ENCODE measurements around the gene ARSB. TPM values are rescaled to one million over a fixed set of nuclear protein-coding genes. Genes with fewer than 3 reads are reported as not detected.

ARSB gene
- total and polyA plus RNA-seq, 2 donors (not counting 1 experiment from before 2014, with no cell fraction given), result 4.6 to 9.8 TPM

- peaks cover 6% of the 10 kb centered on the region for H3K9me3 Mint-ChIP-seq (ENCODE audit: insufficient read depth)
- Histone ChIP-seq H3K79me2 (ENCODE audit: control insufficient read depth, insufficient read depth, low read length) (no peaks in the 10 kb centered on the region), H3K4me2 (replicated peaks; ENCODE audit: low read depth, low read length, poor library complexity, severe bottlenecking) (no peak overlapping the region), H3K4me3 (ENCODE audit: control extremely low read depth in 1 of 5, extremely low read depth in 1 of 5, insufficient read depth in 1 of 5, low read depth in 2 of 5, low read length in 4 of 5) (no peak overlapping the region), H4K20me1 (ENCODE audit: control insufficient read depth, insufficient read depth, low read length, poor library complexity, severe bottlenecking) (no peaks in the 10 kb centered on the region), H3K36me3 (replicated peaks in 1 of 2; ENCODE audit: control extremely low read depth in 1 of 2, control insufficient read depth in 1 of 2, extremely low read depth in 1 of 2, insufficient read depth in 2 of 2, low read length in 1 of 2) (no peaks in the 10 kb centered on the region), H3K27ac (ENCODE audit: low read length in 2 of 2) (no peak overlapping the region), H2AFZ (ENCODE audit: insufficient read depth, low read depth, low read length, poor library complexity, severe bottlenecking) (no peak overlapping the region), H3K27me3 (replicated peaks in 1 of 4; ENCODE audit: control extremely low read depth in 1 of 4, control insufficient read depth in 3 of 4, insufficient read depth in 4 of 4, low read length in 3 of 4) (no peaks in the 10 kb centered on the region), H3K4me1 (ENCODE audit: control insufficient read depth in 2 of 2, insufficient read depth in 2 of 2, low read length in 2 of 2) (peaks cover 11 to 15% of the 10 kb centered on the region in 2 donors), H3K9me3 (ENCODE audit: control extremely low read depth in 1 of 3, control insufficient read depth in 2 of 3, insufficient read depth in 1 of 3, low read length in 2 of 3) (peaks cover 2 to 8% (median 5%) of the 10 kb centered on the region in 3 donors), H3K9ac (ENCODE audit: low read length) (no peak overlapping the region)
- no peak overlapping the region for H3K27ac Mint-ChIP-seq
- ATAC-seq (ENCODE audit: low read depth) (no peak), DNase-seq (no peak)
- no peaks in the 10 kb centered on the region for H3K27me3 Mint-ChIP-seq
- 100% methylated on average over 1 of the region's 8 CpGs for WGBS (ENCODE audit: insufficient coverage)
- ChIA-PET POLR2A (interaction anchor here (0.7 kb wide), 1 partner anchor 437 kb away, joined by 5 read pairs; no protein-coding TSS in a partner anchor), CTCF (no interaction called here)
- intact Hi-C loops (cut with micrococcal nuclease), result no loop called here
- peaks cover 45% of the 10 kb centered on the region for H3K4me1 Mint-ChIP-seq
- TF ChIP-seq CTCF (IDR thresholded peaks at IDR 0.05) (no peak), EZH2 (IDR thresholded peaks at IDR 0.05; ENCODE audit: borderline replicate concordance, insufficient read depth, low read depth, low read length, poor library complexity, severe bottlenecking) (no peak)
- no peak overlapping the region for H3K4me3 Mint-ChIP-seq
These were observed 187.0 kb downstream of the ARSB start for GRCh38 chr5:78797936-78798672.

- CTCF ChIA-PET, result interaction anchor here (1.3 kb wide), 1 partner anchor 68 kb away, joined by 3 read pairs; no protein-coding TSS in a partner anchor
- H3K4me3 Mint-ChIP-seq, result no peak overlapping the region
- WGBS (ENCODE audit: insufficient coverage), result no CpG with 5 or more reads among the region's 2 CpGs
These were observed 189.4 kb downstream of the ARSB start for GRCh38 chr5:78795757-78796156.

More at GRCh38 chr5:78795757-78796156, 189.4 kb downstream of the ARSB start:
- no peak for DNase-seq
- no peak overlapping the region for H2AFZ ChIP-seq (ENCODE audit: insufficient read depth, low read depth, low read length, poor library complexity, severe bottlenecking)
- no peak overlapping the region for H3K4me2 ChIP-seq (replicated peaks; ENCODE audit: low read depth, low read length, poor library complexity, severe bottlenecking)
- H3K36me3 ChIP-seq (replicated peaks in 1 of 2; ENCODE audit: control extremely low read depth in 1 of 2, control insufficient read depth in 1 of 2, extremely low read depth in 1 of 2, insufficient read depth in 2 of 2, low read length in 1 of 2), result no peaks in the 10 kb centered on the region
- Mint-ChIP-seq H3K9me3 (ENCODE audit: insufficient read depth) (peaks cover 2% of the 10 kb centered on the region), H3K27me3 (no peaks in the 10 kb centered on the region), H3K27ac (no peak overlapping the region), H3K4me1 (peaks cover 64% of the 10 kb centered on the region)
- TF ChIP-seq CTCF (IDR thresholded peaks at IDR 0.05) (no peak), EZH2 (IDR thresholded peaks at IDR 0.05; ENCODE audit: borderline replicate concordance, insufficient read depth, low read depth, low read length, poor library complexity, severe bottlenecking) (no peak)
- peaks cover 30 to 33% of the 10 kb centered on the region in 2 donors for H3K4me1 ChIP-seq (ENCODE audit: control insufficient read depth in 2 of 2, insufficient read depth in 2 of 2, low read length in 2 of 2)
- H3K27ac ChIP-seq (ENCODE audit: low read length in 2 of 2), result no peak overlapping the region
- no peaks in the 10 kb centered on the region for H3K27me3 ChIP-seq (replicated peaks in 1 of 4; ENCODE audit: control extremely low read depth in 1 of 4, control insufficient read depth in 3 of 4, insufficient read depth in 4 of 4, low read length in 3 of 4)
- no peak overlapping the region for H3K9ac ChIP-seq (ENCODE audit: low read length)
- peaks cover 0 to 12% (median under 1%) of the 10 kb centered on the region in 3 donors for H3K9me3 ChIP-seq (ENCODE audit: control extremely low read depth in 1 of 3, control insufficient read depth in 2 of 3, insufficient read depth in 1 of 3, low read length in 2 of 3)
- no peak overlapping the region for H3K4me3 ChIP-seq (ENCODE audit: control extremely low read depth in 1 of 5, extremely low read depth in 1 of 5, insufficient read depth in 1 of 5, low read depth in 2 of 5, low read length in 4 of 5)
- no peaks in the 10 kb centered on the region for H3K79me2 ChIP-seq (ENCODE audit: control insufficient read depth, insufficient read depth, low read length)
- no peaks in the 10 kb centered on the region for H4K20me1 ChIP-seq (ENCODE audit: control insufficient read depth, insufficient read depth, low read length, poor library complexity, severe bottlenecking)
- POLR2A ChIA-PET, result no interaction called here
- intact Hi-C loops (cut with micrococcal nuclease), result no loop called here
- no peak for ATAC-seq (ENCODE audit: low read depth)
